K562 (cell line): ENCODE data around the gene CTPS1. TPM values are rescaled to one million over a fixed set of nuclear protein-coding genes. Genes with fewer than 3 reads are reported as not detected.
A peak's percentile ranks its signal among the peaks of the same experiment; 100 is the strongest.

Experiments
- ARID3B ChIP-seq: fragments of 250-450 bp; sonication (Bioruptor Pico); IDR thresholded peaks from 2 replicates; pipeline ENCODE4 v1.4.0; 2020; ENCODE audit warnings: borderline replicate concordance
- KDM4B ChIP-seq, 2 experiments: fragments of 450-650 bp in 1 of 2; sonication (generic) in 1 of 2; IDR thresholded peaks; 2 replicates each; pipeline ENCODE4 v1.6.1; 2016 to 2017; ENCODE audit warnings: borderline replicate concordance in 2 of 2, antibody characterized with exemption in 1 of 2, low read depth in 1 of 2, mild to moderate bottlenecking in 1 of 2
- U2AF1 ChIP-seq: fragments of 200-400 bp; formaldehyde crosslinking; optimal IDR thresholded peaks from 2 replicates; pipeline ENCODE3; 2017; ENCODE audit warnings: mild to moderate bottlenecking, low read depth, low read length, moderate library complexity
- ZBTB2 ChIP-seq: fragments of 450-650 bp; IDR thresholded peaks from 2 replicates; pipeline ENCODE4 v1.6.1; 2016; ENCODE audit warnings: antibody characterized with exemption
- ZBTB9 ChIP-seq: fragments of 450-650 bp; formaldehyde crosslinking; IDR thresholded peaks from 2 replicates; pipeline ENCODE4 v1.4.0; 2020; ENCODE audit warnings: mild to moderate bottlenecking, moderate library complexity
- ZNF124 ChIP-seq: sonication (generic); formaldehyde crosslinking; IDR thresholded peaks from 2 replicates; pipeline ENCODE4 v1.8.1; 2022; ENCODE audit warnings: missing genetic modification reagents
- ZNF165 ChIP-seq: fragments of 250-450 bp; sonication (Bioruptor Pico); IDR thresholded peaks from 2 replicates; pipeline ENCODE4 v1.4.0; 2020; ENCODE audit warnings: borderline replicate concordance
- ZNF253 ChIP-seq: fragments of 250-450 bp; sonication (Bioruptor Pico); conservative IDR thresholded peaks from 2 replicates; pipeline ENCODE4 v1.6.1; 2021; ENCODE audit warnings: mild to moderate bottlenecking
- ZNF318 ChIP-seq, 2 experiments: fragments of 450-650 bp; IDR thresholded peaks; 2 replicates each; pipeline ENCODE4 v1.6.1; 2016; ENCODE audit warnings: mild to moderate bottlenecking in 2 of 2, borderline replicate concordance in 1 of 2, low read depth in 1 of 2, moderate library complexity in 1 of 2
- ZNF668 ChIP-seq: fragments of 250-450 bp; sonication (Bioruptor Pico); IDR thresholded peaks from 2 replicates; pipeline ENCODE4 v1.8.0; 2022; ENCODE audit warnings: mild to moderate bottlenecking, inconsistent platforms
- ZNF79 ChIP-seq: fragments of 250-450 bp; sonication (Bioruptor Pico); IDR thresholded peaks from 2 replicates; pipeline ENCODE4 v1.4.0; 2020; ENCODE audit warnings: low read depth, mild to moderate bottlenecking, moderate library complexity
- polyA plus RNA-seq, 8 experiments: library from polyadenylated mRNA; depleted of rRNA in 4 of 8; stranded (reverse) in 5 of 8; unstranded in 3 of 8; fragments of >200 nt; fragmentation: Nextera tagmentation in 2 of 8; fragmentation: Illumina TruSeq in 1 of 8; extraction: Ambion mirVana in 2 of 8; extraction: Trizol in 1 of 8; gene quantifications; 2 replicates each; pipeline versions ENCODE4 v1.2.1 to v1.2.3, GENCODE V29; 2011 to 2014; ENCODE audit warnings: inconsistent platforms in 1 of 8, missing spikeins in 1 of 8
- total RNA-seq, 7 experiments: library from RNA; depleted of rRNA in 6 of 7; stranded (reverse); fragments of >200 nt in 6 of 7; fragmentation: Illumina TruSeq in 2 of 7; extraction: Trizol in 2 of 7; gene quantifications; 2 replicates each; pipeline versions ENCODE4 v1.2.1 to v1.2.3, GENCODE V29; 2011 to 2021; ENCODE audit warnings: low replicate concordance in 1 of 7

The CTPS1 gene
- total and polyA plus RNA-seq, 9 of the 15 experiments (the other 6 are each of a cell fraction or from before 2014, with no cell fraction given) = 44.4 to 164 (median 87.7) TPM

GRCh38 chr1:40979241-40980067, at the start of gene CTPS1 (continued):
- TF ChIP-seq ZNF318 (IDR thresholded peaks at IDR 0.05; ENCODE audit: borderline replicate concordance in 1 of 2, low read depth in 1 of 2) (no peak), ZNF165 (CRISPR knock-in tag) (no peak), ZNF79 (CRISPR knock-in tag) (no peak), ZBTB9 (CRISPR knock-in tag) (0 out of 2 replicates have a peak, but pooled peaks have one; percentile 24), ZNF668 (no peak), U2AF1 (no peak), KDM4B (IDR thresholded peaks at IDR 0.05; ENCODE audit: borderline replicate concordance in 2 of 2, low read depth in 1 of 2) (peak in 1 of 2 experiments; percentile 36; a peak in 1 of 4 replicates), ZNF253 (CRISPR knock-in tag) (no peak), ZBTB2 (peak; percentile 76; the same call in 1 of the 2 replicates), ARID3B (CRISPR knock-in tag) (no peak), ZNF124 (CRISPR knock-in tag) (no peak)
